HG02623 (cell line): ENCODE measurements around the gene MINDY2.
"Not testable (repeated sequence)": the region's sequence is repeated elsewhere in the genome, so short reads cannot be mapped to it uniquely, and the experiment has no call there.

ENCODE experiments used
- ATAC-seq: cut with Tn5 transposase; IDR thresholded peaks from one replicate; pipeline ENCODE4 v1.9.1; 2021; ENCODE audit warnings: moderate library complexity; ENCODE audit not compliant: unreplicated experiment

The MINDY2 gene

GRCh38 chr15:58752716-58753115 lies 18.4 kb upstream of the MINDY2 start:
- no peak for ATAC-seq

GRCh38 chr15:58755350-58755749 lies 15.8 kb upstream of the MINDY2 start:
- no peak for ATAC-seq

GRCh38 chr15:58755956-58756355 lies 15.1 kb upstream of the MINDY2 start:
- ATAC-seq: no peak

- no peak for ATAC-seq
Observed at GRCh38 chr15:58758141-58758540, 13.0 kb upstream of the MINDY2 start.

- no peak for ATAC-seq
Observed at GRCh38 chr15:58760385-58761009, 10.6 kb upstream of the MINDY2 start.

GRCh38 chr15:58761010-58761388 lies 10.1 kb upstream of the MINDY2 start:
- no peak for ATAC-seq

- no peak for ATAC-seq
Observed at GRCh38 chr15:58762285-58762684, 8.8 kb upstream of the MINDY2 start.

GRCh38 chr15:58762731-58763130 lies 8.4 kb upstream of the MINDY2 start:
- no peak for ATAC-seq

GRCh38 chr15:58764468-58764867 lies 6.6 kb upstream of the MINDY2 start:
- ATAC-seq: no peak

GRCh38 chr15:58766290-58766689 lies 4.8 kb upstream of the MINDY2 start:
- no peak for ATAC-seq

GRCh38 chr15:58768601-58769004 lies 2.5 kb upstream of the MINDY2 start:
- ATAC-seq: not testable (repeated sequence)

GRCh38 chr15:58770519-58770856 lies 614 bp upstream of the MINDY2 start:
- ATAC-seq: no peak

GRCh38 chr15:58771621-58772250 lies 634 bp downstream of the MINDY2 start:
- ATAC-seq: peak; percentile 1

GRCh38 chr15:58773024-58773423 lies 1.9 kb downstream of the MINDY2 start:
- no peak for ATAC-seq

- ATAC-seq: no peak
Observed at GRCh38 chr15:58775402-58775801, 4.3 kb downstream of the MINDY2 start.

GRCh38 chr15:58777107-58777506 lies 6.0 kb downstream of the MINDY2 start:
- no peak for ATAC-seq

GRCh38 chr15:58779554-58779953 lies 8.5 kb downstream of the MINDY2 start:
- no peak for ATAC-seq

- ATAC-seq: no peak
Observed at GRCh38 chr15:58785355-58785754, 14.3 kb downstream of the MINDY2 start.

- ATAC-seq: no peak
Observed at GRCh38 chr15:58788056-58788710, 17.1 kb downstream of the MINDY2 start.

GRCh38 chr15:58793862-58794261 lies 22.8 kb downstream of the MINDY2 start:
- no peak for ATAC-seq

- ATAC-seq: no peak
Observed at GRCh38 chr15:58795825-58796224, 24.7 kb downstream of the MINDY2 start.

- no peak for ATAC-seq
Observed at GRCh38 chr15:58797505-58797904, 26.4 kb downstream of the MINDY2 start.

- no peak for ATAC-seq
Observed at GRCh38 chr15:58805095-58805494, 34.0 kb downstream of the MINDY2 start.
